ENCODE data around the gene FSCN2. TPM values are rescaled to one million over a fixed set of nuclear protein-coding genes. Genes with fewer than 3 reads are reported as not detected.

FSCN2 gene
- total RNA-seq, 1 experiment from 2014 or later = 0.31 TPM

DNA sequence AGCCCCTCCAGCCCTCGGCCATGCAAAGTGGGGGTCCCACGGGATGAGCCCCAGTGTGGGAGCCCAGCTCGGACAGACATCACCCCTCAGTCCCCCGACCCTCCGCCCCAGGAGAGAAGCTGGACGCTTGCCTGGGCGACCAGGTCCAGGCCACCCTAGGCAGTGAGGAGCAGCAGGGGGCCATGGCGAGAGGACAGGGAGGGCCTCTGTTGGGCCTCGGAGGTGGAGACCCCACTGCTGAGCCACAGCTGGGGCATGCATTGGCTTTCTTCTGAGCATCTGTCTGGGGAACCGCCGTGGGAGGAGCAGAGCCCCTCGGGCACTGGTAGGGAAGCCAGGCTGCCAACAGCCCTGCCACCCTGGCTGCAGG is 28.6 kb upstream of the FSCN2 start:
- DNase-seq (ENCODE audit: low spot score) (no peak), ATAC-seq (no peak)
- peaks cover 8% of the 10 kb centered on the region for H3K4me1 Mint-ChIP-seq
- TF ChIP-seq, protein P1, sequence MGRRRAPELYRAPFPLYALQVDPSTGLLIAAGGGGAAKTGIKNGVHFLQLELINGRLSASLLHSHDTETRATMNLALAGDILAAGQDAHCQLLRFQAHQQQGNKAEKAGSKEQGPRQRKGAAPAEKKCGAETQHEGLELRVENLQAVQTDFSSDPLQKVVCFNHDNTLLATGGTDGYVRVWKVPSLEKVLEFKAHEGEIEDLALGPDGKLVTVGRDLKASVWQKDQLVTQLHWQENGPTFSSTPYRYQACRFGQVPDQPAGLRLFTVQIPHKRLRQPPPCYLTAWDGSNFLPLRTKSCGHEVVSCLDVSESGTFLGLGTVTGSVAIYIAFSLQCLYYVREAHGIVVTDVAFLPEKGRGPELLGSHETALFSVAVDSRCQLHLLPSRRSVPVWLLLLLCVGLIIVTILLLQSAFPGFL (CRISPR knock-in tag; IDR thresholded peaks at IDR 0.05; ENCODE audit: borderline replicate concordance) = no peak
- TF ChIP-seq, protein P2, sequence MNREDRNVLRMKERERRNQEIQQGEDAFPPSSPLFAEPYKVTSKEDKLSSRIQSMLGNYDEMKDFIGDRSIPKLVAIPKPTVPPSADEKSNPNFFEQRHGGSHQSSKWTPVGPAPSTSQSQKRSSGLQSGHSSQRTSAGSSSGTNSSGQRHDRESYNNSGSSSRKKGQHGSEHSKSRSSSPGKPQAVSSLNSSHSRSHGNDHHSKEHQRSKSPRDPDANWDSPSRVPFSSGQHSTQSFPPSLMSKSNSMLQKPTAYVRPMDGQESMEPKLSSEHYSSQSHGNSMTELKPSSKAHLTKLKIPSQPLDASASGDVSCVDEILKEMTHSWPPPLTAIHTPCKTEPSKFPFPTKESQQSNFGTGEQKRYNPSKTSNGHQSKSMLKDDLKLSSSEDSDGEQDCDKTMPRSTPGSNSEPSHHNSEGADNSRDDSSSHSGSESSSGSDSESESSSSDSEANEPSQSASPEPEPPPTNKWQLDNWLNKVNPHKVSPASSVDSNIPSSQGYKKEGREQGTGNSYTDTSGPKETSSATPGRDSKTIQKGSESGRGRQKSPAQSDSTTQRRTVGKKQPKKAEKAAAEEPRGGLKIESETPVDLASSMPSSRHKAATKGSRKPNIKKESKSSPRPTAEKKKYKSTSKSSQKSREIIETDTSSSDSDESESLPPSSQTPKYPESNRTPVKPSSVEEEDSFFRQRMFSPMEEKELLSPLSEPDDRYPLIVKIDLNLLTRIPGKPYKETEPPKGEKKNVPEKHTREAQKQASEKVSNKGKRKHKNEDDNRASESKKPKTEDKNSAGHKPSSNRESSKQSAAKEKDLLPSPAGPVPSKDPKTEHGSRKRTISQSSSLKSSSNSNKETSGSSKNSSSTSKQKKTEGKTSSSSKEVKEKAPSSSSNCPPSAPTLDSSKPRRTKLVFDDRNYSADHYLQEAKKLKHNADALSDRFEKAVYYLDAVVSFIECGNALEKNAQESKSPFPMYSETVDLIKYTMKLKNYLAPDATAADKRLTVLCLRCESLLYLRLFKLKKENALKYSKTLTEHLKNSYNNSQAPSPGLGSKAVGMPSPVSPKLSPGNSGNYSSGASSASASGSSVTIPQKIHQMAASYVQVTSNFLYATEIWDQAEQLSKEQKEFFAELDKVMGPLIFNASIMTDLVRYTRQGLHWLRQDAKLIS (CRISPR knock-in tag; IDR thresholded peaks at IDR 0.05; ENCODE audit: borderline replicate concordance) = no peak
- TF ChIP-seq, protein P3, sequence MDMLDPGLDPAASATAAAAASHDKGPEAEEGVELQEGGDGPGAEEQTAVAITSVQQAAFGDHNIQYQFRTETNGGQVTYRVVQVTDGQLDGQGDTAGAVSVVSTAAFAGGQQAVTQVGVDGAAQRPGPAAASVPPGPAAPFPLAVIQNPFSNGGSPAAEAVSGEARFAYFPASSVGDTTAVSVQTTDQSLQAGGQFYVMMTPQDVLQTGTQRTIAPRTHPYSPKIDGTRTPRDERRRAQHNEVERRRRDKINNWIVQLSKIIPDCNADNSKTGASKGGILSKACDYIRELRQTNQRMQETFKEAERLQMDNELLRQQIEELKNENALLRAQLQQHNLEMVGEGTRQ (CRISPR knock-in tag; IDR thresholded peaks at IDR 0.05) = no peak
- TF ChIP-seq ZNF423 (CRISPR knock-in tag; IDR thresholded peaks at IDR 0.05) (no peak), NR2C2 (CRISPR knock-in tag; IDR thresholded peaks at IDR 0.05) (no peak), FOXK1 (CRISPR knock-in tag; IDR thresholded peaks at IDR 0.05) (no peak), SOX15 (CRISPR knock-in tag; IDR thresholded peaks at IDR 0.05) (no peak)
- TF ChIP-seq, protein P4, sequence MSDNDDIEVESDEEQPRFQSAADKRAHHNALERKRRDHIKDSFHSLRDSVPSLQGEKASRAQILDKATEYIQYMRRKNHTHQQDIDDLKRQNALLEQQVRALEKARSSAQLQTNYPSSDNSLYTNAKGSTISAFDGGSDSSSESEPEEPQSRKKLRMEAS (CRISPR knock-in tag; IDR thresholded peaks at IDR 0.05) = no peak
- peaks cover 39% of the 10 kb centered on the region for H3K27me3 Mint-ChIP-seq (ENCODE audit: low read depth)
- no peaks in the 10 kb centered on the region for H3K9me3 Mint-ChIP-seq
- ChIA-PET POLR2A (interaction anchor here (1.2 to 2.1 kb wide), 2 partner anchors 14 to 15 kb away, joined by 7 to 12 read pairs; partner anchors contain the start of gene ACTG1), CTCF (interaction anchor here (0.6 to 2.2 kb wide), 7 partner anchors 9 to 256 kb away, joined by 4 to 10 read pairs (median 5); no protein-coding TSS in a partner anchor)
- no peak overlapping the region for H3K27ac Mint-ChIP-seq
- H3K4me3 Mint-ChIP-seq = no peak overlapping the region
- no peaks in the 10 kb centered on the region for H3K36me3 Mint-ChIP-seq

DNA sequence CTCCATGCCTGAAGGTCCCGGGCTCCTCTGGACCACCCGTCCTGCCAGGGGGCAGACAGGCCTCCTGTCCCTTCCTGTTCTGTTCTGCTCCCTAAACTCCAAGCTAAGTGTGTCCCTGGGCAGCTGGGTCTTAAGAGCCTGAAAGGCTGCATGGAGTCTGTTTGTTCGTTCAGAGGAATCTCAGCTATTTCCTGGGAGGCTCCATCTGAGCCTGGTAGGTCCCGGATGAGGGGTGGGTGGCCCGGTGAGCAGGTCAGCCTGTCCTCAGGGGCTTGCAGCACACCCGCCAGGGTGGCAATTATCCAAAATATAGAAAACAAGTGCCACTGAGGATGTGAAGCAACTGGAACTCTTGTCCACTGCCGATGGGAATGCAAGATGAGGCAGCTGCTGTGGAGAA is 28.1 kb upstream of the FSCN2 start:
- DNase-seq (ENCODE audit: low spot score) (no peak), ATAC-seq (peak; percentile 59)
- TF ChIP-seq KAT7 (CRISPR knock-in tag; IDR thresholded peaks at IDR 0.05; ENCODE audit: borderline replicate concordance) (no peak), ZNF121 (CRISPR knock-in tag; IDR thresholded peaks at IDR 0.05) (no peak), HMGA2 (CRISPR knock-in tag; IDR thresholded peaks at IDR 0.05) (no peak), SOX15 (CRISPR knock-in tag; IDR thresholded peaks at IDR 0.05) (no peak), CREM (CRISPR knock-in tag; IDR thresholded peaks at IDR 0.05) (no peak), ZNF416 (CRISPR knock-in tag; IDR thresholded peaks at IDR 0.05) (no peak), ESRRA (CRISPR knock-in tag; IDR thresholded peaks at IDR 0.05; ENCODE audit: borderline replicate concordance) (no peak), GTF2I (CRISPR knock-in tag; conservative IDR thresholded peaks at IDR 0.05) (no peak), ZNF423 (CRISPR knock-in tag; IDR thresholded peaks at IDR 0.05) (no peak)
- TF ChIP-seq, protein P5, sequence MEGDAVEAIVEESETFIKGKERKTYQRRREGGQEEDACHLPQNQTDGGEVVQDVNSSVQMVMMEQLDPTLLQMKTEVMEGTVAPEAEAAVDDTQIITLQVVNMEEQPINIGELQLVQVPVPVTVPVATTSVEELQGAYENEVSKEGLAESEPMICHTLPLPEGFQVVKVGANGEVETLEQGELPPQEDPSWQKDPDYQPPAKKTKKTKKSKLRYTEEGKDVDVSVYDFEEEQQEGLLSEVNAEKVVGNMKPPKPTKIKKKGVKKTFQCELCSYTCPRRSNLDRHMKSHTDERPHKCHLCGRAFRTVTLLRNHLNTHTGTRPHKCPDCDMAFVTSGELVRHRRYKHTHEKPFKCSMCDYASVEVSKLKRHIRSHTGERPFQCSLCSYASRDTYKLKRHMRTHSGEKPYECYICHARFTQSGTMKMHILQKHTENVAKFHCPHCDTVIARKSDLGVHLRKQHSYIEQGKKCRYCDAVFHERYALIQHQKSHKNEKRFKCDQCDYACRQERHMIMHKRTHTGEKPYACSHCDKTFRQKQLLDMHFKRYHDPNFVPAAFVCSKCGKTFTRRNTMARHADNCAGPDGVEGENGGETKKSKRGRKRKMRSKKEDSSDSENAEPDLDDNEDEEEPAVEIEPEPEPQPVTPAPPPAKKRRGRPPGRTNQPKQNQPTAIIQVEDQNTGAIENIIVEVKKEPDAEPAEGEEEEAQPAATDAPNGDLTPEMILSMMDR (IDR thresholded peaks at IDR 0.05) = no peak
- TF ChIP-seq, protein P6, sequence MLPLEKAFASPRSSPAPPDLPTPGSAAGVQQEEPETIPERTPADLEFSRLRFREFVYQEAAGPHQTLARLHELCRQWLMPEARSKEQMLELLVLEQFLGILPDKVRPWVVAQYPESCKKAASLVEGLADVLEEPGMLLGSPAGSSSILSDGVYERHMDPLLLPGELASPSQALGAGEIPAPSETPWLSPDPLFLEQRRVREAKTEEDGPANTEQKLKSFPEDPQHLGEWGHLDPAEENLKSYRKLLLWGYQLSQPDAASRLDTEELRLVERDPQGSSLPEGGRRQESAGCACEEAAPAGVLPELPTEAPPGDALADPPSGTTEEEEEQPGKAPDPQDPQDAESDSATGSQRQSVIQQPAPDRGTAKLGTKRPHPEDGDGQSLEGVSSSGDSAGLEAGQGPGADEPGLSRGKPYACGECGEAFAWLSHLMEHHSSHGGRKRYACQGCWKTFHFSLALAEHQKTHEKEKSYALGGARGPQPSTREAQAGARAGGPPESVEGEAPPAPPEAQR (CRISPR knock-in tag; IDR thresholded peaks at IDR 0.05) = no peak
- TF ChIP-seq, protein P7, sequence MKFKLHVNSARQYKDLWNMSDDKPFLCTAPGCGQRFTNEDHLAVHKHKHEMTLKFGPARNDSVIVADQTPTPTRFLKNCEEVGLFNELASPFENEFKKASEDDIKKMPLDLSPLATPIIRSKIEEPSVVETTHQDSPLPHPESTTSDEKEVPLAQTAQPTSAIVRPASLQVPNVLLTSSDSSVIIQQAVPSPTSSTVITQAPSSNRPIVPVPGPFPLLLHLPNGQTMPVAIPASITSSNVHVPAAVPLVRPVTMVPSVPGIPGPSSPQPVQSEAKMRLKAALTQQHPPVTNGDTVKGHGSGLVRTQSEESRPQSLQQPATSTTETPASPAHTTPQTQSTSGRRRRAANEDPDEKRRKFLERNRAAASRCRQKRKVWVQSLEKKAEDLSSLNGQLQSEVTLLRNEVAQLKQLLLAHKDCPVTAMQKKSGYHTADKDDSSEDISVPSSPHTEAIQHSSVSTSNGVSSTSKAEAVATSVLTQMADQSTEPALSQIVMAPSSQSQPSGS (CRISPR knock-in tag; IDR thresholded peaks at IDR 0.05; ENCODE audit: borderline replicate concordance, low read depth) = no peak
- TF ChIP-seq, protein P8, sequence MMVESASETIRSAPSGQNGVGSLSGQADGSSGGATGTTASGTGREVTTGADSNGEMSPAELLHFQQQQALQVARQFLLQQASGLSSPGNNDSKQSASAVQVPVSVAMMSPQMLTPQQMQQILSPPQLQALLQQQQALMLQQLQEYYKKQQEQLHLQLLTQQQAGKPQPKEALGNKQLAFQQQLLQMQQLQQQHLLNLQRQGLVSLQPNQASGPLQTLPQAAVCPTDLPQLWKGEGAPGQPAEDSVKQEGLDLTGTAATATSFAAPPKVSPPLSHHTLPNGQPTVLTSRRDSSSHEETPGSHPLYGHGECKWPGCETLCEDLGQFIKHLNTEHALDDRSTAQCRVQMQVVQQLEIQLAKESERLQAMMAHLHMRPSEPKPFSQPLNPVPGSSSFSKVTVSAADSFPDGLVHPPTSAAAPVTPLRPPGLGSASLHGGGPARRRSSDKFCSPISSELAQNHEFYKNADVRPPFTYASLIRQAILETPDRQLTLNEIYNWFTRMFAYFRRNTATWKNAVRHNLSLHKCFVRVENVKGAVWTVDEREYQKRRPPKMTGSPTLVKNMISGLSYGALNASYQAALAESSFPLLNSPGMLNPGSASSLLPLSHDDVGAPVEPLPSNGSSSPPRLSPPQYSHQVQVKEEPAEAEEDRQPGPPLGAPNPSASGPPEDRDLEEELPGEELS (CRISPR knock-in tag; IDR thresholded peaks at IDR 0.05) = no peak
- Mint-ChIP-seq H3K36me3 (no peaks in the 10 kb centered on the region), H3K9me3 (no peaks in the 10 kb centered on the region), H3K4me1 (peaks cover 6% of the 10 kb centered on the region; the same call in 1 of the 2 replicates), H3K4me3 (no peak overlapping the region), H3K27me3 (ENCODE audit: low read depth) (peaks cover 38% of the 10 kb centered on the region), H3K27ac (no peak overlapping the region)
- ChIA-PET POLR2A (interaction anchor here (0.6 to 2.1 kb wide), 3 partner anchors 8 to 16 kb away, joined by 3 to 12 read pairs (median 7); partner anchors contain the start of gene ACTG1), CTCF (interaction anchor here (0.6 to 2.2 kb wide), 7 partner anchors 9 to 256 kb away, joined by 4 to 10 read pairs (median 5); no protein-coding TSS in a partner anchor)
